LNCaP clone FGC (cell line): ENCODE measurements around the gene TGFB1.
"Not testable (repeated sequence)": the region's sequence is repeated elsewhere in the genome, so short reads cannot be mapped to it uniquely, and the experiment has no call there.

Experiments used
- DNase-seq: peaks from one replicate; pipeline ENCODE4 v3.0.0-alpha.2; 2011; ENCODE audit warnings: low read depth
- H3K4me3 ChIP-seq: 2 replicates; pipeline ENCODE4 v1.5.1; 2011; ENCODE audit warnings: mild to moderate bottlenecking, low read depth, low read length, control low read depth
- CTCF ChIP-seq: IDR thresholded peaks from 2 replicates; pipeline ENCODE4 v1.5.1; 2012; ENCODE audit warnings: mild to moderate bottlenecking; ENCODE audit not compliant: control insufficient read depth, insufficient read depth; ENCODE audit errors: extremely low read depth

TGFB1 gene

GRCh38 chr19:41354343-41354953 lies 726 bp upstream of the TGFB1 start:
- no peak for DNase-seq
- no peak overlapping the region for H3K4me3 ChIP-seq
- TF ChIP-seq CTCF, result no peak

GRCh38 chr19:41352609-41353465 lies 885 bp downstream of the TGFB1 start:
- DNase-seq, result no peak
- no peak for TF ChIP-seq CTCF
- peak overlapping the region; percentile 2; the same call in 1 of the 2 replicates for H3K4me3 ChIP-seq

- TF ChIP-seq CTCF, result no peak
- no peak overlapping the region for H3K4me3 ChIP-seq
- DNase-seq, result no peak
These were observed 1.5 kb downstream of the TGFB1 start for GRCh38 chr19:41352279-41352608.

- DNase-seq, result no peak
- H3K4me3 ChIP-seq, result no peak overlapping the region
- no peak for TF ChIP-seq CTCF
These were observed 2.1 kb downstream of the TGFB1 start for GRCh38 chr19:41351339-41352245.

- H3K4me3 ChIP-seq, result no peak overlapping the region
- DNase-seq, result no peak
- no peak for TF ChIP-seq CTCF
These were observed 2.9 kb downstream of the TGFB1 start for GRCh38 chr19:41350735-41351338.

- not testable (repeated sequence) for DNase-seq, H3K4me3 ChIP-seq
These were observed 6.8 kb downstream of the TGFB1 start for GRCh38 chr19:41346916-41347315.

GRCh38 chr19:41344162-41344561 lies 9.6 kb downstream of the TGFB1 start:
- no peak for DNase-seq
- H3K4me3 ChIP-seq, result no peak overlapping the region
- TF ChIP-seq CTCF, result no peak
